GM18519 (cell line): ENCODE measurements around the gene ZNF497.

Source experiments
- ATAC-seq: cut with Tn5 transposase; IDR thresholded peaks from one replicate; pipeline ENCODE4 v1.9.1; 2021; ENCODE audit warnings: mild to moderate bottlenecking, moderate library complexity; ENCODE audit not compliant: unreplicated experiment, low FRiP score

The ZNF497 gene

GRCh38 chr19:58372311-58373133 is 10.0 kb upstream of the ZNF497 start:
- no peak for ATAC-seq

GRCh38 chr19:58368561-58369360 is 6.2 kb upstream of the ZNF497 start:
- ATAC-seq = no peak

DNA sequence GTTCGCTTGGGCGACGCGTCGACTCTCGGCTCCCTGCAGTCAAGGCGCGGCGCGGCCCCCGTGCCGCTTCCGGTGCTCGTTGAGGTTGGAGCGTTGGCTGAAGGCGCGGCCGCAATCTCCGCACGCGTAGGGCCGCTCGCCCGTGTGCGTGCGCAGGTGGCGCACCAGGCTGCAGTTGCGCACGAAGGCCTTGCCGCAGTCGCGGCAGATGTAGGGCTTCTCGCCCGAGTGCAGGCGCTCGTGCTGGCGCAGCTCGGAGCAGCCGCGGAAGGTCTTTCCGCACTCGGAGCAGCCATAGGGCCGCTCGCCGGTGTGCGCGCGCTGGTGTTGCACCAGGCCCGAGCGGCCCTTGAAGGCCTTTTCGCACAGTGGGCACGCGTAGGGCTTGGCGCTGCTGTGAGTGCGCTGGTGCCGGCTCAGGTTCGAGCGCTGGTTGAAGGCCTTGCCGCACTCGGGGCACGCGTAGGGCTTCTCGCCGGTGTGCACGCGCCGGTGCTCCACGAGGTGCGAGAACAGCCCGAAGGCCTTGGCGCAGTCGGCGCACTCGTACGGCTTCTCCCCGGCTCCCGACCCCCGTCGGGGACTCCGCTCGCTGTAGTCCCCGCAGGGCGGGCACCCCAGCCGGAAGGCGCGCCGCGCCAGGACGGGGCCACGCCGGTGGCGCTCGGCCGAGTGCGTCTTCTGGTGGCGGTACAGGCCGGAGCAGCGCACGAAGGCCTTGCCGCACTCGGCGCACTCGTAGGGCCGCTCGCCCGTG is 5.3 kb upstream of the ZNF497 start:
- ATAC-seq = no peak

- no peak for ATAC-seq
Observed at GRCh38 chr19:58366585-58367430, 4.3 kb upstream of the ZNF497 start.

DNA sequence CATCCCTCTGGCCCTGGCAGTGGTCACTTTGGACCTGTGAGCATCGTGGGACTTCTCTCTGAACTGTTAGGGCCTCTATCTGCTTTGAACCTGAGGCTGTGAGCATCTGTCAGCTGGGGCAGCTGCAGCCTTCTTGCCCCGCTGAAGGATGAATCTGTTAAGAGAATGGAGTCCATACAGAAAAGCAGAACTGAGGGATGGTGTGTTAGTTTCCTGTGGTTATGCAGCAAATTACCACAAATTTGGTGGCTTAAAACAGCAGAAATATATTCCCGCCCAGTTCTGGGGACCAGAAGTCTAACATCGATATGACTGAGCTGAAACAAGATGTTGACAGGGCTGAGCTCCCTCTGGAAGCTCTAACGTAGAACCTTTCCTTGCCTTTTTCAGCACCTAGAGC is 1.6 kb upstream of the ZNF497 start:
- no peak for ATAC-seq

DNA sequence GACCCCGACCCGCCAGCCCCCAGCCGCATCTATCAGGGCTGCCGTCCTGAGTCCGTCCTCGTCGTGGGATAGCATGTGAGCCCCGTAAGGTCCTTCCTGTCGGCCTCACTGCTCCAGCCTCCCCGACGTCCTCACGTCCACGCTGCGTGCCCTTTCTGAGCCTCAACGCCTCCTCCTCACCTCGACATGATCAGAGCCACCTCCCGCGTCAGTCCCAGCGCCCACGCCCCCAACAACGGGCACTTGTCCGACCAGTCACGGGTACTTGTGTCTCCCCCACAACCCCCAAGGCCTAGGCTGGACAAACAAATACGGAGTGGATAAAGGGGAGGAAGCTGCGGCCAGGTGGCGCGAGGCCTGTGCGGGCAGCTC is 665 bp downstream of the ZNF497 start:
- no peak for ATAC-seq

DNA sequence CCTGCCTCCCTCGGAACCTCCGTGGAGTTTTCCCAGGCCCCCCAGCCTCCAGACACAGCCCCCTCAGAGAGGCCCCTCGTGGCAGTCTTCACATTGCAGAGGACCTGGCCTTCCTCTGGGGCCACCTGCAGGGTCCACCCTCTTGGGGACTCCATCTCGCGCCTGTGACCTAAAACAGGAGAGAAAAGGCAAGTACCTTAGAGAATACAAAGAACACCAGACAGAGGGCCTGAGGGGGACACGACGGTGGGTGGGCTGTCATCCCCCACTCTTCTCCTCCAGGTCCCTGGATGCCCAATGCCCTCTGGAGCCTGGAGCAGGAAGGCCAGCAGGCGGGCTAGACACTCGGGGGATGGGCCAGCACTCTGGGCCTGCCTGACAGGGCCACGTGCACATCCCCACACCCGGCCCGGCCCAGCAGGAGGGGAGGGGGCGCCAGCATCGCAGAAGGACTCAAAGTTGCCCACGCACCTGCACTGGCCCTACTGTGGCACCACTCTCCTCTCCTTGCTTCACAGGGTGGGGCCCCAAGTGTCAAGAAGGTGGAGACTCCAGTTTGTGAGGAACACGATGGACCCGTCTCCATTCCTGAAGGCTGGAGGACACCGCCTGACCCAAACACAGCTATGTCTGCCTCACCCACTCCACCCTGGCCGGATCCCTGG is 4.9 kb downstream of the ZNF497 start:
- ATAC-seq = no peak

DNA sequence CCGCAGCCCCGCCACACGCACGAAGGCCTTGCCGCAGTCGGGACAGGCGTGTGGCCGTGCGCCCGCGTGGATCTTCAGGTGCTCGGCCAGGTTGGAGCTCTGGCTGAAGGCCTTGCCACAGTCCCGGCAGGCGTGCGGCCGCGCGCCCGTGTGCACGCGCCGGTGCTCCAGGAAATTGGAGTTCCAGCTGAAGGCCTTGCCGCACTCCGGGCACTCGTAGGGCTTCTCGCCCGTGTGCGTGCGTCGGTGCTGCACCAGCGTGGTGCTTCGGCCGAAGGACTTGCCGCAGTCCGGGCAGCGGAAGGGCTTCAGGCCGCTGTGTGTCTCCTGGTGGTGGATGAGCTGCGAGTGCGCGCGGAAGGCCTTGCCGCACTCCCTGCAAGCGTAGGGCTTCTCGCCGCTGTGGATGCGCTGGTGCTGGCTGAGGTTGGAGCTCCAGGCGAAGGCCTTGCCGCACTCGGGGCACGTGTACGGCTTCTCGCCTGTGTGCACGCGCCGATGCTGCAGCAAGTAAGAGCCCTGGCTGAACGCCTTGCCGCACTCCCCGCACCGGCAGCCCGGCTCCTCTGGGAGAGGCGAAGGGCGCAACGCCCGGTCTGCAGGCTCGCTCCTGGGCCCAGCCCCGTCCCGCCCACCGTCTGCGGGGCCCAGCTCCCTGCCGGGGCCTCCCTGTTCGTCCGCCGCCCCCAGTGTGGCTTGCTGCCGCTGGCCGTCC is 5.6 kb downstream of the ZNF497 start:
- no peak for ATAC-seq

- no peak for ATAC-seq
Observed at GRCh38 chr19:58355908-58356765, 6.4 kb downstream of the ZNF497 start.

DNA sequence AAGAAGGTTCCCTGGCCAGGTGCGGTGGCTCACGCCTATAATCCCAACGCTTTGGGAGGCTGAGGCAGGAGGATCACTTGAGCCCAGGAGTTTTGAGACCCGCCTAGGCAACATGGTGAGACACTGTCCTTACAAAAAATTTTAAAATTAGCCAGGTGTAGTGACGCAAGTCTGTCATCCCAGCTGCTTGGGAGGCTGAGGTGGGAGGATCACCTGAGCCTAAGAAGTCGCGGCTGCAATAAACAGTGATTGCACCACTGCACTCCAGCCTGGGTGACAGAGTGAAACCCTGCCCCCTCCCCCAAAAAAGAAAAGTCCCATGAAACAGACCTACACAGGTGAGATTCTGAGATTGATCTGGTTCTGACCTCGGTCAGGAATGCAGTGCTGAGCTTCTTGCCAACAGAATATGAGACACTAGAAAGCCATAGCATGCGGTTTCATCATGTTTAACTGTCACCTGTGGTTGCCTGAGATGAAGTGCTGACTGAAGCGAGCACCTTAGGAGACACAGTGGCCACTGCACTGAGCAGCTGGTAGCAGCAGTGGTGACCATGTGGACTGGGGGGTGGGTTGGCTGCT is 7.2 kb downstream of the ZNF497 start:
- ATAC-seq = no peak

GRCh38 chr19:58354478-58355030 is 8.0 kb downstream of the ZNF497 start:
- ATAC-seq = no peak

GRCh38 chr19:58353717-58354477 is 8.7 kb downstream of the ZNF497 start:
- no peak for ATAC-seq

DNA sequence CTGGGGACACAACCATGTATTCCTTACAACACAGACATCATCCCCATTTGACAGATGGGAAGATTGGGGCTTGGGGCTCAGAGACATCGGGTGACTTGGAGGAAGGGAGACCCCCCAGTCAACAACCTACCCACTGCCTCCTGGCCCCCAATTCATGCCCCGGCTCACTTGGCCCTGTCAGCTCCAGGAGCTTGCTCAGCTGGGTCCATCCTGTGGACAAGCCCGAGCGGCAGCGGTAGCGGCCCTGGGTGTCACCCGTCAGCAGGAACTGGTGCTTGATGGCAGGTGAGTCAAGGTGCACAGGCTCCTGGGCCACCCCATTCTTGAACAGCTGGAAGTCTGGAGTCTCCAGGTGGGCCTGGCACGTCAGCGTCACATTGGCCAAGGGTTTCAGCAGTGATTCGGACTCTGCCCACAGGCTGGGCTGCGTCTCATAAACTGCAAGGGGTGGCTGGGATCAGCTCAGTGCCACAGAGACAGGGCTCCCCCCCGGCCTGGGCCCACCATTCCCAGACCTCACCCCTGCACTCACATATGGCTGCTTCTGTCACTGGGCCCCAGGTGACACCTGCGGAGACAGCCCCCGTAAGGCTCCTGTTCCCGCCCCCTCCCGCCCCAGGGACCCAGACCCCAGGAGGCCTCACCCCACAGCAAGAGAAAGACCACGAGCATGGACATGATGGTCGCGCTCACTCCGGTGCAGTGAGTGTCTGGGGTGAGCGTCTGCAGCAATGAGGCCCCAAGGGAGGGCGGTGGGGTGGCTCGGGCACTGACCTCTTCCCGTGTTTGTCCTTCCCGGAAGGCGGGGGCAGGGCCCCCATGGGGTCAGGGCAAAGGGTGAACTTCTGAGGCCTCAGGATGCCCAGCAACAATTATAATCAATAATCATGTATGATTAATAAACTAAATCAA is 9.5 kb downstream of the ZNF497 start, which contains the start of gene A1BG:
Gene A1BG, minus strand, starts transcription at position 733 of the 912 bp plus-strand sequence. Its CDS starts 55 bp downstream, at position 678.
- ATAC-seq = no peak

DNA sequence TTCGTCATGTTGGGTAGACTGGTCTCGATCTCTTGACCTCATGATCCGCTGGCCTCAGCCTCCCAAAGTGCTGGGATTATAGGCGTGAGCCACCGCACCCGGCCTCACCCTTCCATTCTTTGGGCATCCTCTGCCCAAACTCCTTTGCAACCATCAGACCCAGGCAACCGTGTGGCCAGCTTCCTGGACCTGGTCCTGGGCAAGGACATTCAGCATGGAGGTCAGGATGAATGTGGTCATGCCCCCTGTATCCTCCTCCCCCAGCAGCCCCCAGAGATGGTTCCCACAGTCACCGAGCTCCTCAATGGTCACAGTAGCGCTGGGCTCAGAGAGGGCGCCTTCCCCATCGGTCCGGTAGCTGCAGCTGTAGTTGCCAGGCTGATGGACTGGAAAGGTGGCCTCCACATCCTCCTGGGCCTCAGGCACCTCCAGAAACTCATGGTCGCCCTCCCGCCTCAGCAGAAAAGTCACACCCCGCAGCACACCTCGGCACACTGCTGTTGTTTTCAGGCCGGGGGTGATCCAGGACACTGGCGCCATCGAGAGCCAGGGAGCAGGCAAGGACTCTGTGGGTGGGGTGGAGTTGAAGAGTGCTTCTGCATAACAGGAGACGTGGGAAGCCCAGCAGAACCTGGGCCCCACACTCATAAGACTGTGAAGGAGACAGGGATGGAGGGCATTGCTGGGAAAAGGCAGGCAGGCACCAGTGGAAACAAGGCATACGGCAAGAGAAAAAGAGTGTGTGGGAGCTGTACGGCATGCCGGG is 10.4 kb downstream of the ZNF497 start:
- no peak for ATAC-seq

GRCh38 chr19:58351558-58351878 is 11.0 kb downstream of the ZNF497 start:
- no peak for ATAC-seq
